Body of pancreas (tissue), 4 donors: ENCODE data around the gene IRF2. TPM values are rescaled to one million over a fixed set of nuclear protein-coding genes. Genes with fewer than 3 reads are reported as not detected.

ENCODE experiments used
- ATAC-seq: fragments of 150-250 bp; one replicate; pipeline ENCODE4 v1.9.1; 2016
- DNase-seq, 4 donors: peaks; one replicate each; pipeline ENCODE4 v3.0.0-alpha.2; 2019
- H3K27ac ChIP-seq, 4 donors: fragments of 200-600 bp; sonication (generic); 1 replicate in 3 of 4; 2 replicates in 1 of 4; pipeline versions ENCODE4 v1.5.1 to v1.6.1; 2016 to 2019; ENCODE audit warnings: mild to moderate bottlenecking in 1 of 4, mixed read lengths in 1 of 4, moderate library complexity in 1 of 4
- H3K27me3 ChIP-seq, 2 donors: fragments of 200-600 bp; sonication (generic); one replicate each; pipeline ENCODE4 v1.6.0; 2016; ENCODE audit warnings: mild to moderate bottlenecking in 1 of 2
- H3K36me3 ChIP-seq, 2 donors: fragments of 200-600 bp; sonication (generic); replicated peaks in 1 of 2; 2 replicates each; pipeline ENCODE4 v1.5.1; 2016; ENCODE audit warnings: low read depth in 2 of 2; ENCODE audit not compliant: insufficient read depth in 1 of 2
- H3K4me1 ChIP-seq: fragments of 200-600 bp; sonication (generic); one replicate; pipeline ENCODE4 v1.6.0; 2016
- H3K4me3 ChIP-seq, 2 donors: fragments of 200-600 bp; sonication (generic); 1 replicate in 1 of 2; 2 replicates in 1 of 2; pipeline ENCODE4 v1.5.1; 2016 to 2019
- H3K9me3 ChIP-seq, 3 donors: fragments of 200-600 bp; sonication (generic); 1 replicate in 2 of 3; 2 replicates in 1 of 3; pipeline ENCODE4 v1.5.1; 2016
- CTCF ChIP-seq, 7 experiments: fragments of 450-650 bp in 4 of 7; fragments of 200-600 bp in 3 of 7; sonication (generic) in 3 of 7; IDR thresholded peaks; one replicate each; pipeline ENCODE4 v1.5.1; 2016 to 2019; ENCODE audit warnings: antibody characterized with exemption in 7 of 7
- POLR2A ChIP-seq, 3 donors: fragments of 450-650 bp; IDR thresholded peaks; one replicate each; pipeline ENCODE4 v1.6.1; 2016; ENCODE audit warnings: antibody characterized with exemption in 3 of 3, mild to moderate bottlenecking in 2 of 3
- WGBS, 2 donors: methylation state at CpG; one replicate each; pipeline ENCODE4 v1.1.5; 2017; 5-methylcytosine and 5-hydroxymethylcytosine counted together
- intact Hi-C: fragments of 100-400 bp; cut with DNase I; formaldehyde crosslinking; loops from one replicate; pipeline ENCODE4 v1.15.1; 2023
- total RNA-seq, 2 donors: library from RNA; depleted of rRNA; stranded (reverse); fragments of >200 nt; gene quantifications; one replicate each; pipeline ENCODE4 v1.1.0, GENCODE V29; 2016

Gene IRF2
- total RNA-seq, 2 donors from 2014 or later, result 12.5 to 14.5 TPM

- Histone ChIP-seq H3K27ac (no peak overlapping the region), H3K9me3 (no peaks in the 10 kb centered on the region), H3K27me3 (no peaks in the 10 kb centered on the region), H3K4me1 (peaks cover 6% of the 10 kb centered on the region), H3K36me3 (peaks cover 0 to 11% of the 10 kb centered on the region in 2 donors), H3K4me3 (no peak overlapping the region)
- ATAC-seq, result no peak
- intact Hi-C loops, result no loop called here
- DNase-seq, result no peak
- TF ChIP-seq POLR2A (IDR thresholded peaks at IDR 0.05) (no peak), CTCF (IDR thresholded peaks at IDR 0.05) (no peak)
- WGBS, 2 donors, result 79% methylated on average over 3 of the region's 3 CpGs
Measured at GRCh38 chr4:184422378-184422777, 52.0 kb downstream of the IRF2 start.

- ATAC-seq (no peak), DNase-seq (no peak)
- Histone ChIP-seq H3K4me3 (no peak overlapping the region), H3K9me3 (no peaks in the 10 kb centered on the region), H3K27me3 (no peaks in the 10 kb centered on the region), H3K4me1 (no peaks in the 10 kb centered on the region), H3K36me3 (peaks cover 0 to 11% of the 10 kb centered on the region in 2 donors), H3K27ac (no peak overlapping the region)
- intact Hi-C loops, result no loop called here
- WGBS, 2 donors, result 90 to 95% methylated on average over 11 of the region's 11 CpGs
- TF ChIP-seq POLR2A (IDR thresholded peaks at IDR 0.05), result no peak
- no peak for TF ChIP-seq CTCF (IDR thresholded peaks at IDR 0.05)
Measured at GRCh38 chr4:184421533-184422155, 52.7 kb downstream of the IRF2 start.

GRCh38 chr4:184420881-184421416 is 53.4 kb downstream of the IRF2 start:
- Histone ChIP-seq H3K27ac (no peak overlapping the region), H3K27me3 (no peaks in the 10 kb centered on the region), H3K4me1 (no peaks in the 10 kb centered on the region), H3K36me3 (peaks cover 0 to 11% of the 10 kb centered on the region in 2 donors), H3K4me3 (no peak overlapping the region), H3K9me3 (no peaks in the 10 kb centered on the region)
- WGBS, 2 donors, result 90 to 98% methylated on average over 5 of the region's 5 CpGs
- DNase-seq (no peak), ATAC-seq (no peak)
- TF ChIP-seq CTCF (IDR thresholded peaks at IDR 0.05) (no peak), POLR2A (IDR thresholded peaks at IDR 0.05) (no peak)
- intact Hi-C loops, result no loop called here

GRCh38 chr4:184420402-184420801 is 53.9 kb downstream of the IRF2 start:
- Histone ChIP-seq H3K4me1 (no peaks in the 10 kb centered on the region), H3K9me3 (no peaks in the 10 kb centered on the region), H3K36me3 (peaks cover 0 to 10% of the 10 kb centered on the region in 2 donors), H3K27me3 (no peaks in the 10 kb centered on the region), H3K27ac (no peak overlapping the region), H3K4me3 (no peak overlapping the region)
- WGBS, 2 donors, result 92 to 95% methylated on average over 5 of the region's 5 CpGs
- intact Hi-C loops, result no loop called here
- ATAC-seq (no peak), DNase-seq (no peak)
- TF ChIP-seq CTCF (IDR thresholded peaks at IDR 0.05), result no peak
- TF ChIP-seq POLR2A (IDR thresholded peaks at IDR 0.05), result no peak

- TF ChIP-seq POLR2A (IDR thresholded peaks at IDR 0.05), result no peak
- no peak for TF ChIP-seq CTCF (IDR thresholded peaks at IDR 0.05)
- DNase-seq (no peak), ATAC-seq (no peak)
- no peak overlapping the region for H3K27ac ChIP-seq
- H3K27me3 ChIP-seq, result no peaks in the 10 kb centered on the region
- H3K9me3 ChIP-seq, result no peaks in the 10 kb centered on the region
- 87 to 91% methylated on average over 7 of the region's 7 CpGs for WGBS, 2 donors
- intact Hi-C loops, result no loop called here
- H3K4me3 ChIP-seq, result no peak overlapping the region
- H3K36me3 ChIP-seq, result peaks cover 0 to 13% of the 10 kb centered on the region in 2 donors
- H3K4me1 ChIP-seq, result no peaks in the 10 kb centered on the region
Measured at GRCh38 chr4:184419976-184420375, 54.4 kb downstream of the IRF2 start.
